Suprapubic skin (tissue), 4 donors: ENCODE measurements around the gene EIPR1. TPM values are rescaled to one million over a fixed set of nuclear protein-coding genes. Genes with fewer than 3 reads are reported as not detected.

Source experiments
- DNase-seq, 2 donors: peaks; one replicate each; pipeline ENCODE4 v3.0.0-alpha.2; 2019; ENCODE audit warnings: low spot score in 2 of 2
- H3K27ac ChIP-seq: fragments of 200-600 bp; sonication (generic); one replicate; pipeline ENCODE4 v1.5.1; 2019
- H3K27me3 ChIP-seq: fragments of 200-600 bp; sonication (generic); one replicate; pipeline ENCODE4 v1.5.1; 2019
- H3K36me3 ChIP-seq: fragments of 200-600 bp; sonication (generic); one replicate; pipeline ENCODE4 v1.5.1; 2019
- H3K4me1 ChIP-seq: fragments of 200-600 bp; sonication (generic); one replicate; pipeline ENCODE4 v1.5.1; 2019
- H3K4me3 ChIP-seq: fragments of 200-600 bp; sonication (generic); one replicate; pipeline ENCODE4 v1.5.1; 2019; ENCODE audit warnings: mild to moderate bottlenecking
- H3K9me3 ChIP-seq: fragments of 200-600 bp; sonication (generic); one replicate; pipeline ENCODE4 v1.5.1; 2019
- EP300 ChIP-seq: sonication (generic); formaldehyde crosslinking; IDR thresholded peaks from one replicate; pipeline ENCODE4 v1.6.1; 2017; ENCODE audit warnings: antibody characterized with exemption
- POLR2A ChIP-seq, 2 donors: fragments of 450-650 bp; IDR thresholded peaks; one replicate each; pipeline ENCODE4 v1.6.1; 2017; ENCODE audit warnings: antibody characterized with exemption in 2 of 2, mild to moderate bottlenecking in 2 of 2, moderate library complexity in 2 of 2
- POLR2AphosphoS5 ChIP-seq, 3 donors: sonication (generic); formaldehyde crosslinking; IDR thresholded peaks; one replicate each; pipeline ENCODE4 v1.6.1; 2017; ENCODE audit warnings: antibody characterized with exemption in 3 of 3
- WGBS: methylation state at CpG from one replicate; pipeline ENCODE4 v1.1.5; 2018; 5-methylcytosine and 5-hydroxymethylcytosine counted together
- total RNA-seq, 4 donors: library from RNA; depleted of rRNA; stranded (reverse); fragments of >200 nt; gene quantifications; one replicate each; pipeline ENCODE4 v1.1.0, GENCODE V29; 2016
- TF ChIP-seq, protein P1 (sequence below), 2 donors: fragments of 200-600 bp in 1 of 2; fragments of 450-650 bp in 1 of 2; sonication (generic) in 1 of 2; IDR thresholded peaks; one replicate each; pipeline ENCODE4 v1.5.1; 2016 to 2019; ENCODE audit warnings: antibody characterized with exemption in 2 of 2, mild to moderate bottlenecking in 1 of 2, moderate library complexity in 1 of 2

EIPR1 gene
- total RNA-seq, 4 donors from 2014 or later: 29.0 to 37.5 (median 30.7) TPM

- H3K36me3 ChIP-seq: no peaks in the 10 kb centered on the region
- no peak overlapping the region for H3K4me3 ChIP-seq
- H3K9me3 ChIP-seq: no peaks in the 10 kb centered on the region
- TF ChIP-seq, protein P1, sequence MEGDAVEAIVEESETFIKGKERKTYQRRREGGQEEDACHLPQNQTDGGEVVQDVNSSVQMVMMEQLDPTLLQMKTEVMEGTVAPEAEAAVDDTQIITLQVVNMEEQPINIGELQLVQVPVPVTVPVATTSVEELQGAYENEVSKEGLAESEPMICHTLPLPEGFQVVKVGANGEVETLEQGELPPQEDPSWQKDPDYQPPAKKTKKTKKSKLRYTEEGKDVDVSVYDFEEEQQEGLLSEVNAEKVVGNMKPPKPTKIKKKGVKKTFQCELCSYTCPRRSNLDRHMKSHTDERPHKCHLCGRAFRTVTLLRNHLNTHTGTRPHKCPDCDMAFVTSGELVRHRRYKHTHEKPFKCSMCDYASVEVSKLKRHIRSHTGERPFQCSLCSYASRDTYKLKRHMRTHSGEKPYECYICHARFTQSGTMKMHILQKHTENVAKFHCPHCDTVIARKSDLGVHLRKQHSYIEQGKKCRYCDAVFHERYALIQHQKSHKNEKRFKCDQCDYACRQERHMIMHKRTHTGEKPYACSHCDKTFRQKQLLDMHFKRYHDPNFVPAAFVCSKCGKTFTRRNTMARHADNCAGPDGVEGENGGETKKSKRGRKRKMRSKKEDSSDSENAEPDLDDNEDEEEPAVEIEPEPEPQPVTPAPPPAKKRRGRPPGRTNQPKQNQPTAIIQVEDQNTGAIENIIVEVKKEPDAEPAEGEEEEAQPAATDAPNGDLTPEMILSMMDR (IDR thresholded peaks at IDR 0.05): no peak
- TF ChIP-seq POLR2AphosphoS5 (IDR thresholded peaks at IDR 0.05): no peak
- no peak for TF ChIP-seq POLR2A (IDR thresholded peaks at IDR 0.05)
- no peak for TF ChIP-seq EP300
- DNase-seq: no peak
- H3K4me1 ChIP-seq: no peaks in the 10 kb centered on the region
- H3K27ac ChIP-seq: no peak overlapping the region
- WGBS: 73% methylated on average over 16 of the region's 25 CpGs
- H3K27me3 ChIP-seq: no peaks in the 10 kb centered on the region
Observed at GRCh38 chr2:3241971-3242746, 135.5 kb downstream of the EIPR1 start.

DNA sequence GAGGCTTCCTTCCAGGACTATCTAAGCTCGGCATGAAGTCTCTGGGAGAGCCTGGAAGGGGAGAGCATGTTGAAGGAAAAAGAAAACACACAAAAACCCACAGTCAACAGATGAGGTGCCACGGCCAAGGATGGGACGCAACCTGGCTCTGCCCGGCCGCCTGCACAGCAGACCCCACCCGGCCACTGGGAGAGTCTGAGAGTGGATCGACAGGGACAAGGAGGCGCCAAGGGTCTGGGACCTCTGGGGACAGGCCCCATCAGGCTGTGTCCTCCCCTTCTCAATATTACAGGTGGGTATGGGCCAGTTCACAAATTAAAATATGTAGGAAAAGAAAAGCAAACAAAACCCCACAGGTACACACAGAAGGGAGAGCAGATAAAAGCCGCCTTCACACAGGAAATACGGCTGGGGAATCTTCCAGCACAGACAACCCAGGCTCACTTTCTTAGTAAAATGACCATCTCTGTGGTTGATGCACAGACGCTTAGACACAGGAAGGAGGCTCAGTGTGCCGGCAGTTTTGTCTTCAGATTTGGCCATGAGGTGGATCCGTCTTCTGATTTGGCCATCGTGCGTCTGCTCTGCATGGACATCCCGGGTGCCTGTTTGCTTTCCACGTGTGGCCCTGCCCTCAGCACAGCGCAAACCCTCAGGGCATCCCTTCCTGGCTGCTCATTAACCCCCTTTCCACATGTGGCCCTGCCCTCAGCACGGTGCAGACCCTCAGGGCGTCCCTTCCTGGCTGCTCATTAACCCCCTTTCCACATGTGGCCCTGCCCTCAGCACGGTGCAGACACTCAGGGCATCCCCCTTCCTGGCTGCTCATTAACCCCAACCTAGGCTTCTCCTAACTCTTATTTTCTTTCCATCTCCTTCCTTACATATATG, 138.4 kb downstream of the EIPR1 start:
- Histone ChIP-seq H3K4me1 (no peaks in the 10 kb centered on the region), H3K27me3 (no peaks in the 10 kb centered on the region), H3K36me3 (no peaks in the 10 kb centered on the region), H3K4me3 (no peak overlapping the region), H3K9me3 (no peaks in the 10 kb centered on the region), H3K27ac (no peak overlapping the region)
- WGBS: 73% methylated on average over 21 of the region's 21 CpGs
- TF ChIP-seq EP300: no peak
- TF ChIP-seq POLR2AphosphoS5 (IDR thresholded peaks at IDR 0.05): no peak
- TF ChIP-seq, protein P1 (IDR thresholded peaks at IDR 0.05): no peak
- TF ChIP-seq POLR2A (IDR thresholded peaks at IDR 0.05): no peak
- DNase-seq: no peak

DNA sequence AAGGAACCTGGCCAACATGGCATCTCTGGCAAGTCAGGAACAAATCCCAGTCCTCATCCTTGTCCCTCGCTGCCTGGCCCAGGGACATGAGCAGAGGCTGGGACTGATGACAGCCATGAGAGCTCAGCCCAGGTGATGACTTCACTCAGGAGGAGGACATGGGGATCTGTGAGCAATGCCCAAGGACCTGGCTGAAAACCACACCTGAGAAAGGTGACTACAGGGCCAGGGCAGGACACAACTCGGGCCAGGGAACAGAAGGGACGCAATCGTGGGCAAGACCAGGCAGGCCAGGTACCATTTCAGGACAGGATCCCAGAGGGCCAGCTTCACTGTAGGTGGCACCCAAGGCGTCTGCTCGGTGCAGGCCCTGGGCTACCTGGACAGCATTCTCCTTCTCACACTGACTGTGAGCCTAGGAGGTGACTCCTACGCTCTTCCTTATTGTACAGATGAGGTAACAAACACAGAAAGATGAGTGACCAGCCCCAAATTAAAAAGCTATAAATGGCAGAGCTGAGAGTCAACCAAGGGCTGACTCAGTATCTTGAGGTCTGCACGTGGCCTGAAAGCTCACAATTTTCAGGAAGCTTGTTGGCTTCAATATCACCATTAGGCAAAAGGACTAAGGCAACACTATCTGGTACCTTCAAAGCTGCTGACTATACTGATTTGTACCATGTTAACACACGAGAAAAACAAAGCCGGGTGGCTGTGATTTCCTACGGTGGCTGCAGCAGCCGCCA, 141.1 kb downstream of the EIPR1 start:
- no peak for DNase-seq
- no peaks in the 10 kb centered on the region for H3K27me3 ChIP-seq
- no peaks in the 10 kb centered on the region for H3K9me3 ChIP-seq
- H3K4me1 ChIP-seq: no peaks in the 10 kb centered on the region
- no peak overlapping the region for H3K27ac ChIP-seq
- H3K4me3 ChIP-seq: no peak overlapping the region
- WGBS: 92% methylated on average over 12 of the region's 12 CpGs
- H3K36me3 ChIP-seq: peaks cover 7% of the 10 kb centered on the region
- no peak for TF ChIP-seq POLR2A (IDR thresholded peaks at IDR 0.05)
- no peak for TF ChIP-seq EP300
- TF ChIP-seq, protein P1 (IDR thresholded peaks at IDR 0.05): no peak
- no peak for TF ChIP-seq POLR2AphosphoS5 (IDR thresholded peaks at IDR 0.05)

- TF ChIP-seq POLR2AphosphoS5 (IDR thresholded peaks at IDR 0.05) (no peak), POLR2A (IDR thresholded peaks at IDR 0.05) (no peak), EP300 (no peak)
- TF ChIP-seq, protein P1 (IDR thresholded peaks at IDR 0.05): no peak
- Histone ChIP-seq H3K27ac (no peak overlapping the region), H3K4me3 (no peak overlapping the region), H3K36me3 (peaks cover 7% of the 10 kb centered on the region), H3K27me3 (no peaks in the 10 kb centered on the region), H3K4me1 (no peaks in the 10 kb centered on the region), H3K9me3 (no peaks in the 10 kb centered on the region)
- 65% methylated on average over 2 of the region's 2 CpGs for WGBS
- DNase-seq: no peak
Observed at GRCh38 chr2:3233877-3234276, 143.7 kb downstream of the EIPR1 start.
